ENCODE data around the gene UQCC5. TPM values are rescaled to one million over a fixed set of nuclear protein-coding genes. Genes with fewer than 3 reads are reported as not detected.
A peak's percentile ranks its signal among the peaks of the same experiment; 100 is the strongest.

Gene UQCC5
- total and polyA plus RNA-seq, 2 donors (not counting 3 experiments of a cell fraction or from before 2014, with no cell fraction given), result 9.9 to 22.6 TPM

DNA sequence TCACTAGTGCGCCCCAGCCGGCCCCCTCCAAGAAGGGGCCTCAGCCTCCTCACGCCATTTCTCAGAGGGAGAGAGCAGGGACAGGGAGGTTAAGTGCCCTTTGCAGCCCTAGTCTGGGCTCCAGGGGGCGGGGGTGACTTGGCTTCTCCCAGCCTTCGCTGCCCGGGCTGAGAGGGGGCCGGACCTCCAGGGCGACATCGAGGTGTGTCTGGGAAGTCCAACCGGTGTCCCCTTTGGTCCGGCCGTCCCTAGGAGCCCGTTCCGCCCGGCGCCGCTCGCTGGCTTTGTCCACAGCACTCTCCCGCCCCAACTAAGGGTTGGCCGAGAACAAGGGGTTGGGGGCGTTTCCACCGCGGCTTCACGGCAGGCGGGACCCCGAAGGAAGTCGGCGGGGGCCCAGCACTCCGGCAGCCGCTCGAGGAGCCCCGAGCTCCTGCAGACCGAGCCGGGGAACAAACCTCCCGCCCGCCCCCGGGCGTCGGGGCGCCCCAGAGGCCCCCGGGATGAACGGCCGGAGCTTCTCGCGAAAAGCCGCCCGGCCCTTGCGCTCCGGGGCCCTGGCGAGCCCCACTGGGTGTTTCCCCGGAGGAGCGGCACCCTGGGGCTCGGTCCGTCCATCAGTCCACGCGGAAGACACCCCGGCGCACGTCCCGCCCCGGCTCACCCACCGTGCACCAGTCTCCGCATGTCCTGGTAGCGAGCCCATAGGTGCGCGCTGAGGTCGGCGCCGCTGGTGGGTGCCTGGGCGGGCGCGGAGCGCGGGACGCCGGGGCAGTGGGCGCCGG lies 3.4 kb upstream of the UQCC5 start:
- TF ChIP-seq POLR2AphosphoS5 (IDR thresholded peaks at IDR 0.05; ENCODE audit: insufficient read depth, low read depth, low read length) (no peak), POLR2A (IDR thresholded peaks at IDR 0.05; ENCODE audit: low read depth, low read length) (peak; percentile 2), EZH2 (IDR thresholded peaks at IDR 0.05; ENCODE audit: borderline replicate concordance, low read depth, low read length, severe bottlenecking) (no peak), GATA2 (IDR thresholded peaks at IDR 0.05; ENCODE audit: insufficient read depth, insufficient read length, low read depth, low read length) (no peak)
- TF ChIP-seq, protein P1, sequence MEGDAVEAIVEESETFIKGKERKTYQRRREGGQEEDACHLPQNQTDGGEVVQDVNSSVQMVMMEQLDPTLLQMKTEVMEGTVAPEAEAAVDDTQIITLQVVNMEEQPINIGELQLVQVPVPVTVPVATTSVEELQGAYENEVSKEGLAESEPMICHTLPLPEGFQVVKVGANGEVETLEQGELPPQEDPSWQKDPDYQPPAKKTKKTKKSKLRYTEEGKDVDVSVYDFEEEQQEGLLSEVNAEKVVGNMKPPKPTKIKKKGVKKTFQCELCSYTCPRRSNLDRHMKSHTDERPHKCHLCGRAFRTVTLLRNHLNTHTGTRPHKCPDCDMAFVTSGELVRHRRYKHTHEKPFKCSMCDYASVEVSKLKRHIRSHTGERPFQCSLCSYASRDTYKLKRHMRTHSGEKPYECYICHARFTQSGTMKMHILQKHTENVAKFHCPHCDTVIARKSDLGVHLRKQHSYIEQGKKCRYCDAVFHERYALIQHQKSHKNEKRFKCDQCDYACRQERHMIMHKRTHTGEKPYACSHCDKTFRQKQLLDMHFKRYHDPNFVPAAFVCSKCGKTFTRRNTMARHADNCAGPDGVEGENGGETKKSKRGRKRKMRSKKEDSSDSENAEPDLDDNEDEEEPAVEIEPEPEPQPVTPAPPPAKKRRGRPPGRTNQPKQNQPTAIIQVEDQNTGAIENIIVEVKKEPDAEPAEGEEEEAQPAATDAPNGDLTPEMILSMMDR (IDR thresholded peaks at IDR 0.05; ENCODE audit: extremely low read depth in 1 of 2, insufficient read depth in 1 of 2, low read depth in 1 of 2, low read length in 2 of 2), result no peak
- H3K9me1 ChIP-seq (replicated peaks; ENCODE audit: control insufficient read depth, extremely low read depth, insufficient read depth, low read length), result no peaks in the 10 kb centered on the region
- intact Hi-C loops (cut with micrococcal nuclease), result loop anchor here (1.0 kb wide), 2 partner anchors 38 to 61 kb away; partner anchors contain the start of gene STAB1
- ChIA-PET CTCF (interaction anchor here (0.7 to 1.2 kb wide), 3 partner anchors 35 to 60 kb away, joined by 3 to 5 read pairs (median 3); partner anchors contain the start of gene STAB1), POLR2A (interaction anchor here (1.1 kb wide), 1 partner anchor 42 kb away, joined by 3 read pairs; no protein-coding TSS in a partner anchor)
- peak overlapping the region; percentile 34 to 90 (median 71) for H3K4me3 ChIP-seq (replicated peaks in 1 of 3; ENCODE audit: insufficient read depth in 1 of 3, low read depth in 1 of 3, low read length in 3 of 3)
- peaks cover 0 to 11% of the 10 kb centered on the region in 2 experiments for H3K36me3 ChIP-seq (ENCODE audit: control insufficient read depth in 2 of 2, extremely low read depth in 1 of 2, insufficient read depth in 2 of 2, low read length in 2 of 2)
- H3K27me3 ChIP-seq (ENCODE audit: control insufficient read depth in 2 of 2, insufficient read depth in 2 of 2, low read length in 2 of 2), result no peaks in the 10 kb centered on the region
- DNase-seq (ENCODE audit: low read depth, low spot score), result no peak
- no peak for FAIRE-seq
- peaks cover 52% of the 10 kb centered on the region for H3K4me1 ChIP-seq (ENCODE audit: control insufficient read depth, extremely low read depth, insufficient read depth, low read length)
- BruUV-seq (replicated peaks), result no TSS peak
- no peak overlapping the region for H2AFZ ChIP-seq (ENCODE audit: low read depth, low read length)
- no peaks in the 10 kb centered on the region for H3K9me3 ChIP-seq (replicated peaks; ENCODE audit: control insufficient read depth, insufficient read depth, low read length)
- H4K20me1 ChIP-seq (replicated peaks; ENCODE audit: control insufficient read depth, extremely low read depth, insufficient read depth, low read length), result no peaks in the 10 kb centered on the region
- dilution Hi-C loops (cut with MboI; ENCODE audit: extremely low pct_ligation_motif_present, low sequenced_read_pairs), result no loop called here
- peak overlapping the region; percentile 95 for H3K9ac ChIP-seq (replicated peaks; ENCODE audit: extremely low read depth, insufficient read depth, low read length)
- H3K4me2 ChIP-seq (ENCODE audit: insufficient read depth, low read length), result peak overlapping the region; percentile 79
- H3K27ac ChIP-seq (ENCODE audit: insufficient read depth, low read depth, low read length), result peak overlapping the region; percentile 92
- peaks cover 54% of the 10 kb centered on the region for H3K79me2 ChIP-seq (ENCODE audit: control insufficient read depth, insufficient read depth, low read length)
